H7 (cell line): ENCODE data around the gene EIF1AY. TPM values are rescaled to one million over a fixed set of nuclear protein-coding genes. Genes with fewer than 3 reads are reported as not detected.

Experiments
- DNase-seq: peaks from one replicate; pipeline ENCODE4 v3.0.0; 2012
- H3K27me3 ChIP-seq: 2 replicates; pipeline ENCODE4 v1.6.0; 2011; ENCODE audit warnings: mild to moderate bottlenecking, low read length; ENCODE audit not compliant: control insufficient read depth, insufficient read depth
- H3K36me3 ChIP-seq: replicated peaks from 2 replicates; pipeline ENCODE4 v1.5.1; 2011; ENCODE audit warnings: low read length; ENCODE audit not compliant: control insufficient read depth, insufficient read depth
- H3K4me3 ChIP-seq: 2 replicates; pipeline ENCODE4 v1.5.1; 2011; ENCODE audit warnings: low read depth, mild to moderate bottlenecking, control low read depth, low read length, moderate library complexity; ENCODE audit not compliant: insufficient read depth
- total RNA-seq: library from RNA; depleted of rRNA; stranded (reverse); fragments of >200 nt; shearing (Covaris generic); gene quantifications from 2 replicates; pipeline ENCODE4 v1.2.3, GENCODE V29; 2014; rRNA removed

EIF1AY gene
- total RNA-seq, 1 experiment from 2014 or later, result not detected

DNA sequence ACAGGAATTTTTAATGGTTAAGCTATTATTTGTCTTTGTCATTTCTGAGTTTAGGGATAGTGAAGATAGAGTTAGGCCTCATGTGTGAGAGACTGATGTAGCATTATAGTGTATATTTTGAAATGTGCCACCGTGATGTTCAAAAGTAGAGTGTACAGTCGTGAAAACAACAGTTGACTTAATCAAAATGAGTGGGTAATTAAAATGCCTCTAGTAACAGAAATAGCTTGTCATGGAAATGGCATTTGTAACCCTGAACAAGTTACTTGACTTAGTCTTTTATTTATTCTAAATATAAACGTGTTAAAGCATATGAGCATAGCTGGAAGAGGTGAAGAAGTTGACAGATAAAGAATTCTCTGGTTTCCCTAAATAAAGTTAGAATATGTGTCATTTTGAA, 6.1 kb downstream of the EIF1AY start:
- Histone ChIP-seq H3K27me3 (no peaks in the 10 kb centered on the region), H3K4me3 (no peak overlapping the region), H3K36me3 (no peaks in the 10 kb centered on the region)
- no peak for DNase-seq

DNA sequence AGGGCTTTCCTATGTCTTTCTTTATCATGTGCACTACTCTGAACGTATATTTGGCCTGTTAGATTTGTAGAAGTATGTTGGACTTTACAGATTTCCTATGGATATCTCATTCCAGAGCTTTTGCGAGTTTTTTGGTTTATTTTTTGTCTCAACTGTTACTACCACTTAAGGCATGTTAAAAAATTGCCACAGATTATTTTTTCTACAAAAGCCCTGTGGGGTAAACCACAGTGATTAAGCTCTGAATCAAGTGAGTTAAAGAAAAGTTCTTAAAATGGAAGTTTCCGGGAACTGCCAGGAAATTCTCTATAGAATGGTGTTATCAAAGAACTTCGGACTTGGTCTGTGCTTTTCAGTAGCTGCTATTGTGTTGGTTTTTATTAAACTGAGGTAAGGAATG, 10.6 kb downstream of the EIF1AY start:
- no peak overlapping the region for H3K4me3 ChIP-seq
- DNase-seq, result no peak
- no peaks in the 10 kb centered on the region for H3K27me3 ChIP-seq
- H3K36me3 ChIP-seq, result no peaks in the 10 kb centered on the region

Other genes starting within 250 kb of the EIF1AY start
- gene RPS4Y2, start 180.3 kb downstream of the EIF1AY start, total RNA-seq, result not detected in 2 replicates